Fibroblast of lung (primary cell): Measurements from ENCODE around the gene MICAL3.

Experiments used
- EZH2 ChIP-seq: IDR thresholded peaks from 2 replicates; pipeline ENCODE4 v1.5.1; 2012; ENCODE audit warnings: low read length, control low read depth, mild to moderate bottlenecking; ENCODE audit errors: missing control alignments
- TF ChIP-seq, protein P1 (sequence below), 2 donors: IDR thresholded peaks in 1 of 2; conservative IDR thresholded peaks in 1 of 2; 1 replicate in 1 of 2; 2 replicates in 1 of 2; pipeline ENCODE4 v1.5.1; 2011 to 2012; ENCODE audit warnings: low read length in 2 of 2, control low read depth in 1 of 2, inconsistent platforms in 1 of 2, low read depth in 1 of 2, mild to moderate bottlenecking in 1 of 2

DNA sequence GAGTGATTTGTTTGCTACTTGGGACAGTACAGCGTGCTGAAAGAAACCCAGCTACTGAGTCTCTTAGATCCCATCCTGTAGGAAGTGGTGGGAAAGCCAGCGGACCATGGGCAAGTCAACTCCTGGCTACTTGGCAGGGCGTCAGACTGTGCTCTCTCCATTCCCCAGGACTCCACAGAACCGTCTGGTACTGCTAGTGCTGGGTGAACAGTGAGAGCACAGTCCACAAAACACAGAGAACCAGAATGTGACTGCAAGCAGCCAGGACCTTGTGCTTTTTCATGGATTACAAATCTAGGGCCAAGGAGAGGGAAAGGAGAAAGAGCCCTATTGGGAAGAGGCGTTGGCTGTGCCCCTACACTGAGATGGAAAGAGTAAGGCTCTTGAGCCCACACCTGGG is 260.3 kb downstream of the MICAL3 start:
- TF ChIP-seq, protein P1, sequence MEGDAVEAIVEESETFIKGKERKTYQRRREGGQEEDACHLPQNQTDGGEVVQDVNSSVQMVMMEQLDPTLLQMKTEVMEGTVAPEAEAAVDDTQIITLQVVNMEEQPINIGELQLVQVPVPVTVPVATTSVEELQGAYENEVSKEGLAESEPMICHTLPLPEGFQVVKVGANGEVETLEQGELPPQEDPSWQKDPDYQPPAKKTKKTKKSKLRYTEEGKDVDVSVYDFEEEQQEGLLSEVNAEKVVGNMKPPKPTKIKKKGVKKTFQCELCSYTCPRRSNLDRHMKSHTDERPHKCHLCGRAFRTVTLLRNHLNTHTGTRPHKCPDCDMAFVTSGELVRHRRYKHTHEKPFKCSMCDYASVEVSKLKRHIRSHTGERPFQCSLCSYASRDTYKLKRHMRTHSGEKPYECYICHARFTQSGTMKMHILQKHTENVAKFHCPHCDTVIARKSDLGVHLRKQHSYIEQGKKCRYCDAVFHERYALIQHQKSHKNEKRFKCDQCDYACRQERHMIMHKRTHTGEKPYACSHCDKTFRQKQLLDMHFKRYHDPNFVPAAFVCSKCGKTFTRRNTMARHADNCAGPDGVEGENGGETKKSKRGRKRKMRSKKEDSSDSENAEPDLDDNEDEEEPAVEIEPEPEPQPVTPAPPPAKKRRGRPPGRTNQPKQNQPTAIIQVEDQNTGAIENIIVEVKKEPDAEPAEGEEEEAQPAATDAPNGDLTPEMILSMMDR (conservative IDR thresholded peaks at IDR 0.05 in 1 of 2, IDR thresholded peaks at IDR 0.05 in 1 of 2; ENCODE audit: low read depth in 1 of 2, low read length in 2 of 2) = no peak
- no peak for TF ChIP-seq EZH2
